GM19328 (cell line): ENCODE measurements around the gene TEAD1.
"Not testable (repeated sequence)": the region's sequence is repeated elsewhere in the genome, so short reads cannot be mapped to it uniquely, and the experiment has no call there.

Source experiments
- ATAC-seq: cut with Tn5 transposase; IDR thresholded peaks from one replicate; pipeline ENCODE4 v1.9.1; 2021; ENCODE audit warnings: mild to moderate bottlenecking, moderate library complexity; ENCODE audit not compliant: unreplicated experiment

The TEAD1 gene

DNA sequence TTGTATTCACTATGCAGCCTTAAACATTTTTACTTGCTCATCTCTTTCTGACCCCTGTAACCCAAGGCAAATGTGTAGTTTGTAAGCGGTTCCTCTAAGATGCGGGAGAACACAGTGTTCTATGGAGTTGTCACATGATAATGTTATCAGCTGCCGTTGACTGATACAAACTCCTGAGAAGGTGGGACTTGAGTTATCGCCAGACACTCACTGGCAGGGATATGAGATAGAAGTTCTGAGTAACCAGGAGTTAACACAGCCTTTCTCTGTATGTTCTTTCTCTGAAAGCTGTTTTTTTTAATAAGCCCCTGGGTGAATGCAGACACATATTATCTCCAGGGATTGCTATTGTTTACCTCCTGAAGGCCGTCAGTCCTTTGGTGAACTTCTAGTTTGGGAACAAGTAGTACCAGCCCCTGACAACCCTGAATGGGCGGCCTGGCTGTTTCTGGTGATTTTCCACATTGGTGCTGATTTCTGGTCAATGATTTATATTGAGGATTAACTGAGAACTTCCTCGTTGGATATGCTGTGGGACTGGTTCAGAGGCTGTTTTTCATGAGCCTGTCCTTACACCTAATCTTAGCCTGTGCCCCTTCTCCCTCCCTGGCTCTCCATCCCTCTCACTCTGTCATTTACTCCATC, 179.6 kb downstream of the TEAD1 start:
- ATAC-seq = no peak

DNA sequence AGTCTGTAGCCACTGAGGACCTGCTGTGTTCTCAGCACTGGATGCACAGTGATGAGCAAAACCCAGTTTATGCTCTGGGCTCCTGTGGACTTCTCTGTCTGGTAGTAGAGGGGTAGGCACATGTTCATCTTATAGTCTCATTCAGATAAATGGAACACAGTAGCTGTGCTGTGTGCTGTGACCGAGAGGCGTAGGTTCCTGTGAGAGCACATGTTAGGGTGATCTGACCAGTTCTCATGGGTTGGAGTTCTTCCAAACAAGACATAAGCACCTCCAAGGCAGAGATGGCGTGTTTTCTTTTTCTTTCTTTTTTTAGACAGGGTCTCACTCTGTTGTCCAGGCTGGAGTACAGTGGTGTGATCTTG, 180.1 kb downstream of the TEAD1 start:
- no peak for ATAC-seq

DNA sequence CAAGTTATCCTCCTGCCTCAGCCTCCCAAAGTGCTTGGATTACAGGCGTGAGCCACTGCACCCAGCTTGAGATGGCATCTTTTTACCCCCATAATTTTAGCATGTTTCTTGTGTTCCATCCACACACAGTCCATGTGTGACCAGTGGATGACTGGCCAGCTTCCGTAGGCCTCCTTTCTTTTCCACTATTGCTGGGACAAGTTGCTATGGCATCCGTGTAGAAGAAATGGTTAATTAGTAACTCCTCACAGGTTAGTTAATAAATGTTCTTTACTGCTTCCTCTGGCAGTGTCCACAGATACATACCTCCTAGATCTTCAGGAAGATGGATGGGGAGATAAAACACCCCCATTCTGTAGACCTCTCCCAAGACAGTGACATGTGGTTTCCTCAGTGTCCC, 180.6 kb downstream of the TEAD1 start:
- ATAC-seq = no peak

DNA sequence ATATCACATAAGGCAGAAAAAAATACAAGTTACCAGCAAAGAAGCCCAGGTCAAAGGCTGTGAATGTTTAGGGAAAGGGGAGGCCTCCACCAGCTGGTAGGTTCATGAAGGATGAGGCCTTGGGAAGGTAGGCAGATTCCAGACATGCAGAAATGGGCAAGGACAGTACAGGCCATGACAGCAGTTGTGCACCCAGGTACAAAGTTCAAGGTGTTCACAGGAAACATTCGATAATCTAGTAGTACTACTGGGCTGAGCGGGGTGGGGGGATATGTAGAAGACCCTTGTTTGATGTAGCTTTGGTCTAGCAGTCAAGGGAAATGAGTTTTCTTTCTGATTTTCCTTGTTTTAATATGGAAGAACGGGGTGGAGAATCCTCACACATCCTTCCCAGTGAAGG, 182.1 kb downstream of the TEAD1 start:
- ATAC-seq = no peak

DNA sequence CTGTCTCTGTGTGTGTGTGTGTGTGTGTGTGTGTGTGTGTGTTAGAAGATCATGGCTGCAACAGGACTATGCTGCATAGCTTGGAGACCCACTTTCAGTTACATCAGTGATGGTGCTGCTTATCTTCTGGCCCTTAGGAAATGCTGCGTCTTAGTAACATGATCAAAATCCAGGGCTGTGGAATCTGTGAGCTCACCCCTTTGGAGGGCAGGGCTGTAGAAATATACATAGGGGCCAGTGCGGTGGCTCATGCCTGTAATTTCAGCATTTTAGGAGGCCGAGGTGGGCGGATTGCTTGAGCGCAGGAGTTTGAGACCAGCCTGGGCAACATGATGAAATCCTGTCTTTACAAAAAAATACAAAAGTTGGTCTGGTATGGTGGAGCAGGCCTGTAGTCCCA, 183.4 kb downstream of the TEAD1 start:
- ATAC-seq = no peak

DNA sequence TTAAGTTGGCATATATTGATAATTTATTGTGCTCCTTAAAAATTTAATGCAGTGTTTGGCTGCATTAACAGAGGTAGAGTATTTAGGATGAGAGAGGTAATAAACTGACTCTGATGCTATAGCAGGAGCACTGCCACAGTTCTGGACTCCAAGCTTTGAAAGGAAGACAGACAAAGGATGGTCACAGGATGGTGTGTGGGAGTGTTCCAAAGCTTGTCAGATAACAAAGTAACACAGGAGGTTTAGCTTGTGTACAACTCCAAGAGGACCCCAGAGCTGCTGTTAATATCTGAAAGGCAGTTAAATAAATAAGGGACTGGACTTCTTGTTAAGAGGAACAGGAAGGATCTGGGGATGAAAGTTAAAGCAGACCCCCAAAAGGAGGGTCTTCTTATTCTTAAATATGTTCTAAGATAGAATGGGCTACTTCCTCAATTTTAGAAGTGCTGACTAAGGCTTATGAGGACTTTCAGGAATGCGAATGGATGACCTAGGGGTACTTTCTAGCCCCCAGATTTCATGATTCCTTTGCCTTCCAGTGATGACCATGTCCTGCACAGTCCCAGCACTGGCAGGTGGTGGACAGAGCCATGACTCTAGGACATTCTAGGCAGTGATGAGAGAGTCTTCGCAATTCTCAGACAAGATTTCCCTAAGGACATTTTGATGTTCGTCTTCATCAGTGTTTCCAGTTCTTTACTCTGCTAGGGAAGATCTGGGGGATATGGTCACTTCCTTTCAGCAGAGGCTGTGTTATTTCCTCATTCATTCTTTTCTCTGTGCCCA, 185.8 kb downstream of the TEAD1 start:
- ATAC-seq = no peak

DNA sequence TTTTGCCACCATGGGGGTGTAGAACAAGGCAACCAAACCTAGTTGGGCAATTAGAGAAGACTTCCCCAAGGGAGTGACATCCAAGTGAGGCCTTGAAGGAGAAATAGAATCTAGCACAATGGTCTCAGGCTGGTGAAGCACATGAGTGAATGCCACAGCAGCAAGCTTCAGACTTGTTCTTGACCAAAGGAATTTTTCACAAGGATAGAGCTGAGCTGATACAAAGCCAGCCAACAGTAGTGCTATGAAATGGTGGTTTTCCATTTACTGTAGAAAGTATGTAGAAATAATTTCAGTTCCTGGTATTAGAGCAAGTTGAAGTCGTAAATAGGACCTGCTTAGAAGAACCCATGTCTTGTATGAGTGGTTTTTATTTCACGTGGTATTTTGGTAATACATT, 186.6 kb downstream of the TEAD1 start:
- no peak for ATAC-seq

DNA sequence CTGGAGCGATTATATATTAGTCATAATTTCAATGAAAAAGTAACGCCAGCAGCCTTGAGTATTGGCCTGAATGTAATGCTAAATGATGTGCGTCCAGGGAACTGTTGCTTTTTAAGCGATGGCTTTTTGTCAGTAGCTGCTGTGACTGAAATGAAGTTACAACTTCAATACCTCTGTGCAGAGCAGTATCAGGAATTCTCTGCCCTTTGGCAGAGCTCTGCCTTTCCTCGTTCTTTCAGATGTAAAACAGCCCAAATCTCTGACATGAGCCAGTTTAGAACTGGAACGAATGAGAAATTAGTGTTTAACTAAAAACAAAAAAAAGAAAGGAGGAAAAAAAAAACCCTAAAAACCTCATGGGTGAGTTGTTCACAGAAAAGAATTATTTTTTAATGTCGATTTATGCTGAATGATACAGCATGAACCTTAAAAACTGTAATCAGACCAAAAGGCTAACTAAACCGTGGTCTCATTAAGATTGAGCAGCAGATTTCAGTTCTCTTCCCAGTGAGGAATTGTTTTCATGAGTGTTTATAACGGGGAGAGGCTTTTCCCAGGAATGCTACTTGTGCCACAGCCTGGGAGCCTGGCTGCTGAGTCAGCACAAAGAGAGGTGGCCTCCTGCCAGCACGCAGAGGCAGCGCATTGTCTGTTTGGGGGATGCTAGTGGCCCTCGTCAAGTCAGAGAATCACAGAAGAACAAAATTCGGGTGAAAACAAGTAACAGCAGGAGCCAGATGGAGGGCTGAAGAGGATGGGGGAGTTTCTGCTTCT, 188.7 kb downstream of the TEAD1 start:
- ATAC-seq = no peak

DNA sequence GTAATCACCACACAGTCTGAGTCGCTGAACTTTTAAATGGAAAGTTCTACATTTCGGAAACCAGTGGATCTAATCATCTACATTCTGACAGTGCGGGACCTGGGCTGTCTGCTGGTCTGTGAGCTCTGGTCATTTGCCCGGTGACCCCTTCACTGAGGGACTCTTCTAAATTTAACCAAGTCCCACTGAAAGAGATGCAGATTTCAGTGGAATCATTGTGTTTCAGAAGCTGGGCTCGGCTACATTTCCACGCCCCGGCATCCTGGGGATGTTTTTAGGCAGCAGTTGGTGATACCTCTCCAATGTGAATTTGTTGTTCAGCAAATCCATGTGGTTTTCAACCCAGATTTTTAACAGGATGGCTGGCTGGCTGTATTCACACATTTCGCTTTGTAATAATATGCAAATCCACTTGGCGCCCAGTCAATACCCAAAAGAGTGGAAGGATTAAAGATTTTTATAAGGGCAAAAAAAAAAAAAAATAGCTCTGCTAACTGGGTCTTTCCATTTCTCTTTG, 189.4 kb downstream of the TEAD1 start:
- ATAC-seq = no peak

DNA sequence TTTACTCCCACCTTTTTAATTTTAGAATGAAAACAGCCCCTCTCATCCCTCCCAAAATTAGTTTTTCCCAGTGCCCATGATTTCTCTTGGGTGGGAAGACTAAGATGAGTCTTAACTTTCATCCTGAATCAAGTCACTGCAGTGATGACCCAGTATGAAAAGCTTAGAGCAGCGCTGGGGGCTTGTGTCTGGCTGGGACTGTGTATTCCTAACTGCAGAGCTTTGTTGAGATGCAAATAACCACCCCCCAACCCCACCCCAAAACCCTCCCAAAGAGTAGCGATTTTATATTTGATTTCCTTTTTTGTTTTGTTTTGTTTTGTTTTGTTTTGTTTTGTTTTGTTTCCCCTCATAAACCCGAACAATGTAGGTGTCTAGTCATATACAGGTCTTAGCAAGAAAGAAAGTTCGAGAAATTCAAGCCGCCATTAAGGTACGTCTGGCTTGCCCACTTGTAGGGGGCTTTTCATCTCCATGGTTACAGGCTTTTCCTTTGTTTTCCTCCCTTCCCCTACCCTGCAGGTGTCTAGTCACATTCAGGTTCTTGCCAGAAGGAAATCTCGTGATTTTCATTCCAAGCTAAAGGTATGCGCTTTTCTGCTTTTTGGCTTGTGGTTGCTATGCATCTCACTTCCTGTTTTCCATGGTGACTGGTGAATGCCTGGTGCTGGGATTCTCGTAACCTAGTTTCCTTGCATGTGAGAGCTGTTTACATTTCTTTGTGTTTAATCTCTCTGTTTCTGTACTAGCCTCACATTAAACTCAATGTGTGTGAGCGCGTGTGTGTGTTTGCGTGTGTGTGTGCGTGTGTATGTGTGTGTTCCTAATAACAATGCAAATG, 190.3 kb downstream of the TEAD1 start:
- no peak for ATAC-seq

DNA sequence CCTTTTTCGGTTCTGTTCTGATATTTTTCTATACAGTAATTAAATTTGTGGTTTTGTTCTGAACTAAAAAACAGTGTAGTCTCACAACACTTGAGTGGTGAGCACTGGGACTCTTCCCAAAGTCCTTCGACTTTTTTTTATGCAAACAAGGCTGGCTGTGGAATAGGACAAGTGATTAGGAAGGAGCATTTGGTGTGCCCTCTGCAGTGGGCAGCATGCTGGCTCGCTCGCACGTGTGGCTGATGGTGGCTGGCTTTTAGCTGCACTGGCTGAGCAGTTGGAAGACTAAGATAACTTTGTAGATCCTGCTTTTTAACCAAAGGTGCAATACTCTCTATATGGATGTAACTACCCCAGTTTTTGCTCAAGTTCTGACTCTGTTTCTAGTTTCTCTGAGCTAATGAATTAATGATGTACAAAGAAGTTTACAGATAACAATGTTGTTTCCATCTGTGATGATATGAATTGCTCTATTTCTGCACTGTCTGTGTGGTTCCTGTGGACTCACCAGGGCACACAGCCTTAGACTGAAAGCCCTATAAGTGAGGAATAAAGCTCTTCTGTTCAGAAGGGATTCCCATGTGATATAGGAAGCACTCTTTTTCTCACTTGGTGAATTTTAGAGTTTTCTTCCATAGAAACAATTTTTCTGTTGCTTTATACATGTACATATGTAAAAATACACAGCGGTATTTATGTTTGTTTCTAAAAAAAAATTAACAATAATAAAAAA, 191.8 kb downstream of the TEAD1 start:
- ATAC-seq = no peak

DNA sequence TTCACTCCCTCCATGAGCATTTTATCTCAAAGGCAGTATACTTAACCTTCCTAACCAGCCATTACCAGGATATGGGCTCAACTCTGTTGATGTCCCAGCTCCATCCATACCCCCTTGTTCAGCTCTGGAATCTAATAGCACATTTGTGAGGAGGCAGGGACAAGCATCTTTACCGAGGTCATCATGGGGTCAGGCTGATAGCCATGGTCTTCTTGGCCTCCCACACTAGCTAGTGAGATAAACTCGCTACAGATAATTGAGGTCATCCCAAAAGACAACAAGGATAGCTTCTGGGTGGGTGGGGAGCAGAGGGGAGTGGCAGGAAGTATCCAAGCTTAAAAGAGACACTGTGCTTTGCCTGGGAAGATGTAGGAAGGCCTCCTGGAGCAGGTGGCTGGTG, 193.3 kb downstream of the TEAD1 start:
- ATAC-seq = no peak

DNA sequence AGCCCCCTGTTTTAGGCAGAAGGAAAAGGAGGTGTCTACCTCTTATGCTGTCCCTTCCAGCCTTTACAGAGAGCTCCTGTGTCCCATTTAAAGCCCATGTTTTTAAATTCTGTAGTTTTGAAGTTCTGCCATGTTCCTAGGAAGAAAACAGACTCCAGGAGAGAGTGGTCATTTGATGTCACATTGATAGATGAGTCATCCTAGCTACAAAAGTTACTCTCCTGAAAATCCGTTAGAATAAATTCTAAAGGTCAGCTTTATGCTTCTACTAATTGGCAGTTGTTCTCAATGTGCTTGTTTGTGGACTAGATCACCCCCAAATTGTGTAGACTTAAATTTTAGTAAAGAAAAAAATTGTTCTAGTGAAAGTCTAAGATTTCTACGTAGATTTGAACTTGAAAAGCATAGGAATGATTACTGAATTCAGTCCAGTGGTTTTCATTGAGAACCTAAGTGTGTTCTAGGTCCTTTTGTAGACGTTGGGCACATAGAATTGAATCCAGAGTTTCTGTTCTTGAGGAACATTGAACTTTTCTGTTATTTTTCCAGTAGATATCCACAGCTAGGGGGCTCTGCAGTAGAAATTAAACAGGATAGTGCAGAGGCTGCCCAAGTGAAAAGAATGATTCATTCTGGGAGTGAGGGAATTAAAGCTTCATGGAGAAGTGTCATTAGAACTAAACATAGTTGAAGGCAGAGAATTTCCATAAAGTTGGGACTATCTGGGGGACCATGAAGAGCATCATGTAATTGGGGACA, 194.3 kb downstream of the TEAD1 start:
- ATAC-seq = no peak

DNA sequence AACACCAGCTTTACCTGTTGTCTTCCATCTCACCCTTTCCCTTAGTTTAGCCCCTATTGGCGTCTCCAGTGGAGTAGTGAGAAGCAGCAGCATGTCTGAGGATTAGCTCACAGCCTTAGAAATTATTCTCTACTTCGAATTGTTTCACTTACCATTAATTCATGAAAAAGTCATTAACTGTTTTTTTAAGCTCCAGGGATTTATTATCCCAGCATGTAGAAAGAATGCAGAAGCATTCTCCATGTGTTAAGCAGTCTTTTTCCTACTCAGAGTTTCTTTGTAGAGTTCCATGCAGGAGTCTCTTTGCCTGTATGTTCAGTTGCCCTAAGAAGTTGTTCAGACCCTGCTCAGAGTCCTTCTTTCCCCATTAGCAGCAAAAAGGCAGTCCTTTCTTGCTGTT, 197.0 kb downstream of the TEAD1 start:
- ATAC-seq = no peak

DNA sequence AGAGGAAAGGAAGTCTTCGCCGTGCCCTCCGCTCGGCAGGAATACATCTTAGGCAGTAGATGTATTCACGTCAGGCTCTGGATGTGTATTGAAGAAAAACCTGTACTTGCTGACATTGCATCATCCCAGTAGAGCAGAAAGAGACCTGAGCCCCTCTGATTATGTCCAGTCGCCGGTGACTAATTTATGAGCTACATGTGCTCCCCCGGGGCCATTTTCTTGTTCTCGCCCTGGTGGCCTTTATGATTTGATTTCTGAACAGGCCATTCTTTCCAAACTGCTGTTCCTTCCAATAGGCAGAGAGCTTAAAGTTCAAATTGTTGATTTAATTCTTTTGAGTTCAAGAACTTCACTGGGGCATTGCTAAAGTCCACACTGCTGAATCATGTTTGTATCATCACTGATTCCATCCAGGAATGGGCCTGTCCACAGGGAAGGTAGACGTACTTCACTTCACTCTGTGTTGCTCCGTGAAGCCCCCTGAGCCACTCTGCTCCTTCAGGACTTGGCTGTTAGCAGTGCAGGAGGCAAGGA, 197.6 kb downstream of the TEAD1 start:
- ATAC-seq = no peak

DNA sequence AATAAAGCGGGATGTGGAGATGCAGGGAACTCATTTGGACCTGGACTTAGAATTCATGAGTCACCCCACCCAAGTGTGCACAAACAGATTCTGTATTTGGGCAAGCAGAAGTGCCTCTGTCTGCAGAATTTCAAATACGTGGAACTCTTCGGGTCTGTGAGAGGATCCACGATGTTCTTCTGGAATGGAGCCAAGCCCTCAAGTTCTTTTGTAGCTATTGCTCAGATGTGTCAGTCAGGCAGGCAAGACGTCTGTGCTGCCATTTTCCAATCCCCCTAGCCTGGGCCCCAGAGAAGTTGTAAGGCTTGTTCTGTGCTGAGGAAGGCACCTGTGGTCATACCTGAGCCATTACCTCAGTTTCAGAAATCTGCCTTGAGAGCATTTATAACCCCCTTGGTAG, 202.1 kb downstream of the TEAD1 start:
- ATAC-seq = no peak

DNA sequence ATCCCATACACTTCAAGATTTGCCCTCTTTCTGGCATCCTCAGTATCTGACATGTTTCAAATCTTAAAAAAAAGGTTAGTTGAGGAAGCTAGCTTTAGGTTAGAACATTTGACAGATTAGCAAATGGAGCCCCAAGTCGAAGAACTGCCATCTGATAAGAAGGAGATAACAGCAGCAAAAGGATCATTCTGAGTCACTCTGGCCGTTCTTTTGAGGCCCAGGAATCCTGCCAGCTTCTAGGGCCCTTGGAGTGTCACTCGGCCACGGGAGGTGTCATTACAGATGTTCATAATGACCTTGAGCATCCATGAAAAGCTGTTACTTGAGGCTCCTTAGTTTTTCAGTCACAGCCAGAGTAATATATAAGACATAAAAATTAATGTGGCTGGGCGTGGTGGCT, 202.8 kb downstream of the TEAD1 start:
- ATAC-seq = no peak

DNA sequence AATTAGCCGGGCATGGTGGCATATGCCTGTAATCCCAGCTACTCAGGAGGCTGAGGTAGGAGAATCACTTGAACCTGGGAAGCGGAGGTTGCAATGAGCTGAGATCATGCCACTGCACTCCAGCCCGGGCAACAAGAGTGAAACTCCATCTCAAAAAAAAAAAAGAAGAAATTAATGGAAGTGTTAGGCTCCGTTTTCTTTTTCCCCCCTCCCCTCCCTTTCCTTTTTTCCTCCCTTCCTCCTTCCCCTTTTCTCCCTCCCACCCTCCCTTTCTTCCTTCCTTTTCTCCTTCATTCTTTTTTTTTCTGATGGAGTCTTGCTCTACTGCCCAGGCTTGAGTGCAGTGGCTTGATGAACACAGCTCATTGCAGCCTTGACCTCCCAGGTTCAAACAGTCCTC, 203.3 kb downstream of the TEAD1 start:
- ATAC-seq = not testable (repeated sequence)

DNA sequence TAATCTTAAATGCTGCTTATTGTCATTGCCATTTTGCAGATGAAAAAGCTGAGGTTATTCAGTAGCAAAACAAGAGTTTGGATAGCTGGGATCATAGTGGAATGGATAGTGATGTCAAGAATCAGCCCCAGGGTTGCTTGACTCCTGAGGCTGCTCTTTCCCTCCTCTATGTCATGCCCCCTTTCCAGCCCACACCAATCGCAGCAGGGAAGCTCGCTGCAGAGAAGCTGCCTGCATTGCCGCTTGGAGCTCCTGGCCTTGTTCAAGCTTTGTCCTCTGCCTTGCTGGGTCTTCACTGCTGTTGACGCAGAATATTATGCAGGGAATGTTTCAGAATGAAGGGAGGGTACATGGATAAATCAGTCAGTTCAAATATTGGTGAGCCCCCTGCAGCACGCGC, 206.1 kb downstream of the TEAD1 start:
- ATAC-seq = no peak
